ENCODE data around the gene FHL3. TPM values are rescaled to one million over a fixed set of nuclear protein-coding genes. Genes with fewer than 3 reads are reported as not detected.

The FHL3 gene
- total and polyA plus RNA-seq, 2 of the 4 experiments (the other 2 are of a cell fraction): 11.5 to 27.1 TPM

- Histone ChIP-seq H4K8ac (ENCODE audit: low read depth in 2 of 2, low read length in 2 of 2) (no peak overlapping the region), H4K91ac (ENCODE audit: insufficient read depth, low read depth, low read length) (no peak overlapping the region), H2BK5ac (ENCODE audit: low read depth, low read length, poor library complexity, severe bottlenecking) (no peak overlapping the region), H3K79me1 (ENCODE audit: low read depth in 1 of 2, low read length in 2 of 2) (peaks cover 10 to 43% of the 10 kb centered on the region in 2 experiments), H2AK5ac (ENCODE audit: low read depth, low read length) (no peak overlapping the region), H3K27me3 (ENCODE audit: control insufficient read depth, insufficient read depth, low read length) (no peaks in the 10 kb centered on the region), H3K9me3 (ENCODE audit: control insufficient read depth, insufficient read depth, low read length) (no peaks in the 10 kb centered on the region), H3K18ac (ENCODE audit: low read depth, low read length) (no peak overlapping the region), H3K4ac (ENCODE audit: low read depth, low read length) (no peak overlapping the region), H3K4me2 (ENCODE audit: low read depth, low read length) (no peak overlapping the region), H2BK20ac (ENCODE audit: low read depth, low read length) (no peak overlapping the region), H3K36me3 (ENCODE audit: control insufficient read depth, insufficient read depth, low read length) (peaks cover 12% of the 10 kb centered on the region), H3K27ac (ENCODE audit: insufficient read depth, low read length) (no peak overlapping the region), H2BK15ac (ENCODE audit: low read depth, low read length) (no peak overlapping the region), H3K14ac (replicated peaks; ENCODE audit: low read depth, low read length) (no peak overlapping the region), H4K5ac (ENCODE audit: low read depth, low read length) (no peak overlapping the region), H3K23ac (ENCODE audit: low read depth, low read length) (no peak overlapping the region), H4K20me1 (ENCODE audit: insufficient read depth, low read length) (no peaks in the 10 kb centered on the region), H2AK9ac (replicated peaks; ENCODE audit: low read depth, low read length, poor library complexity) (no peak overlapping the region), H3K4me1 (ENCODE audit: control insufficient read depth, insufficient read depth, low read length) (peaks cover 8% of the 10 kb centered on the region), H2AFZ (replicated peaks; ENCODE audit: low read length, poor library complexity) (no peak overlapping the region), H3K9ac (ENCODE audit: low read depth, low read length) (no peak overlapping the region), H3K9me1 (ENCODE audit: insufficient read depth, low read length) (peaks cover 18% of the 10 kb centered on the region), H2BK120ac (ENCODE audit: low read depth, low read length) (no peak overlapping the region), H3K56ac (ENCODE audit: extremely low read depth, insufficient read depth, low read length) (no peak overlapping the region), H3K4me3 (ENCODE audit: insufficient read depth, low read depth, low read length) (no peak overlapping the region)
- no peak for TF ChIP-seq CTCF (conservative IDR thresholded peaks at IDR 0.05; ENCODE audit: low read depth, low read length)
- no peak for TF ChIP-seq MAFK (IDR thresholded peaks at IDR 0.05; ENCODE audit: low read depth, low read length)
- no peak for TF ChIP-seq RFX5 (IDR thresholded peaks at IDR 0.05; ENCODE audit: low read depth, low read length)
- TF ChIP-seq USF2 (IDR thresholded peaks at IDR 0.05; ENCODE audit: low read depth, low read length): no peak
- no peak for TF ChIP-seq ELK1 (IDR thresholded peaks at IDR 0.05; ENCODE audit: borderline replicate concordance, low read depth, low read length)
- no TSS peak for BruUV-seq (replicated peaks)
- CTCF ChIA-PET: interaction anchor here (0.9 to 1.3 kb wide), 2 partner anchors 10 to 11 kb away, joined by 3 to 4 read pairs; no protein-coding TSS in a partner anchor
- POLR2A ChIA-PET (ENCODE audit: unreplicated experiment): no interaction called here
- intact Hi-C loops (cut with micrococcal nuclease) (no loop called here), dilution Hi-C loops (cut with HindIII; ENCODE audit: low sequenced_read_pairs, unreplicated experiment) (no loop called here), in situ Hi-C loops (cut with MboI; ENCODE audit: low sequenced_read_pairs) (no loop called here)
- no peak for DNase-seq
- 33% methylated on average over 1 of the region's 2 CpGs; no CpG with 5 or more reads in 1 of the 2 experiments for WGBS, 2 experiments (ENCODE audit: extremely low coverage in 2 of 2, insufficient read length in 1 of 2)
- no peak for ATAC-seq (ENCODE audit: low read depth)
Measured at GRCh38 chr1:37948166-37948565, 57.1 kb downstream of the FHL3 start.

All from IMR-90 (cell line).